ENCODE data around the gene S100A14.
"Not testable (repeated sequence)": the region's sequence is repeated elsewhere in the genome, so short reads cannot be mapped to it uniquely, and the experiment has no call there.

DNA sequence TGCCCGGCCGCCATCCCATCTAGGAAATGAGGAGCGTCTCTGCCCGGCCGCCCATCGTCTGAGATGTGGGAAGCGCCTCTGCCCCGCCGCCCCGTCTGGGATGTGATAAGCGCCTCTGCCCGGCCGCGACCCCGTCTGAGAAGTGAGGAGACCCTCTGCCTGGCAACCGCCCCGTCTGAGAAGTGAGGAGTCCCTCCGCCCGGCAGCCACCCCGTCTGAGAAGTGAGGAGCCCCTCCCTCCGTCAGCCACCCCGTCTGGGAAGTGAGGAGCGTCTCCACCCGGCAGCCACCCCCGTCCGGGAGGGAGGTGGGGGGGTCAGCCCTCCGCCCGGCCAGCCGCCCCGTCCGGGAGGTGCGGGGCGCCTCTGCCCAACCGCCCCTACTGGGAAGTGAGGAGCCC lies 33.3 kb downstream of the S100A14 start:
- TF ChIP-seq, protein P1, sequence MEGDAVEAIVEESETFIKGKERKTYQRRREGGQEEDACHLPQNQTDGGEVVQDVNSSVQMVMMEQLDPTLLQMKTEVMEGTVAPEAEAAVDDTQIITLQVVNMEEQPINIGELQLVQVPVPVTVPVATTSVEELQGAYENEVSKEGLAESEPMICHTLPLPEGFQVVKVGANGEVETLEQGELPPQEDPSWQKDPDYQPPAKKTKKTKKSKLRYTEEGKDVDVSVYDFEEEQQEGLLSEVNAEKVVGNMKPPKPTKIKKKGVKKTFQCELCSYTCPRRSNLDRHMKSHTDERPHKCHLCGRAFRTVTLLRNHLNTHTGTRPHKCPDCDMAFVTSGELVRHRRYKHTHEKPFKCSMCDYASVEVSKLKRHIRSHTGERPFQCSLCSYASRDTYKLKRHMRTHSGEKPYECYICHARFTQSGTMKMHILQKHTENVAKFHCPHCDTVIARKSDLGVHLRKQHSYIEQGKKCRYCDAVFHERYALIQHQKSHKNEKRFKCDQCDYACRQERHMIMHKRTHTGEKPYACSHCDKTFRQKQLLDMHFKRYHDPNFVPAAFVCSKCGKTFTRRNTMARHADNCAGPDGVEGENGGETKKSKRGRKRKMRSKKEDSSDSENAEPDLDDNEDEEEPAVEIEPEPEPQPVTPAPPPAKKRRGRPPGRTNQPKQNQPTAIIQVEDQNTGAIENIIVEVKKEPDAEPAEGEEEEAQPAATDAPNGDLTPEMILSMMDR (conservative IDR thresholded peaks at IDR 0.05; ENCODE audit: low read depth, low read length): not testable (repeated sequence)
- TF ChIP-seq MAZ (IDR thresholded peaks at IDR 0.05; ENCODE audit: borderline replicate concordance, low read depth, low read length); POLR2A (IDR thresholded peaks at IDR 0.05; ENCODE audit: low read depth, low read length); BHLHE40 (IDR thresholded peaks at IDR 0.05; ENCODE audit: low read depth, low read length); RFX5 (IDR thresholded peaks at IDR 0.05; ENCODE audit: low read depth, low read length); MXI1 (IDR thresholded peaks at IDR 0.05; ENCODE audit: borderline replicate concordance, low read depth, low read length); RCOR1 (IDR thresholded peaks at IDR 0.05; ENCODE audit: insufficient replicate concordance, low read length): not testable (repeated sequence)
